RCC 7860 (cell line): ENCODE results near the gene DENND6A.

Source experiments
- DNase-seq: peaks from one replicate; pipeline ENCODE4 v3.0.0-alpha.2; 2015; ENCODE audit warnings: low spot score
- FAIRE-seq: peaks from 2 replicates; lab custom pipeline; 2012; peaks lifted over from hg19 to GRCh38; lab: Jason Lieb, UNC

DENND6A gene

GRCh38 chr3:57582474-57583168 is 110.3 kb downstream of the DENND6A start:
- FAIRE-seq (no peak), DNase-seq (no peak)

- no peak for FAIRE-seq
Observed at GRCh38 chr3:57577801-57578200, 115.1 kb downstream of the DENND6A start.

GRCh38 chr3:57575966-57576626 is 116.8 kb downstream of the DENND6A start:
- FAIRE-seq (no peak), DNase-seq (no peak)

More at GRCh38 chr3:57577801-57578200, 115.1 kb downstream of the DENND6A start:
- no peak for DNase-seq
